AG09309 (cell line): Measurements from ENCODE around the gene UCHL3.
"Not testable (repeated sequence)": the region's sequence is repeated elsewhere in the genome, so short reads cannot be mapped to it uniquely, and the experiment has no call there.

Source experiments
- DNase-seq: peaks from one replicate; pipeline ENCODE4 v3.0.0-alpha.2; 2010; ENCODE audit warnings: low read depth
- H3K4me3 ChIP-seq: 2 replicates; pipeline ENCODE4 v1.5.1; 2011; ENCODE audit warnings: mild to moderate bottlenecking, low read depth, low read length, moderate library complexity; ENCODE audit not compliant: control insufficient read depth
- CTCF ChIP-seq: IDR thresholded peaks from 2 replicates; pipeline ENCODE4 v1.5.1; 2011; ENCODE audit warnings: mild to moderate bottlenecking, low read depth, low read length, inconsistent platforms; ENCODE audit not compliant: insufficient read depth, control insufficient read depth; ENCODE audit errors: missing control alignments

Gene UCHL3

GRCh38 chr13:75533861-75534260 is 15.7 kb upstream of the UCHL3 start:
- no peak for DNase-seq
- H3K4me3 ChIP-seq: no peak overlapping the region
- no peak for TF ChIP-seq CTCF

- TF ChIP-seq CTCF: peak; percentile 31
- peak within 1 kb of the TSS; percentile 94 for H3K4me3 ChIP-seq
- peak; percentile 56 for DNase-seq
These were observed 11.9 kb upstream of the UCHL3 start, which contains the start of gene COMMD6 for GRCh38 chr13:75537401-75538365. Gene COMMD6, minus strand, starts transcription at chr13:75537841. Its CDS starts 36 bp downstream, at chr13:75537805.

- no peak for TF ChIP-seq CTCF
- H3K4me3 ChIP-seq: no peak overlapping the region
- no peak for DNase-seq
These were observed 8.3 kb upstream of the UCHL3 start for GRCh38 chr13:75541287-75541686.

GRCh38 chr13:75541961-75542360 is 7.6 kb upstream of the UCHL3 start:
- DNase-seq: no peak
- no peak for TF ChIP-seq CTCF
- H3K4me3 ChIP-seq: no peak overlapping the region

- DNase-seq: peak; percentile 75
- TF ChIP-seq CTCF: no peak
- no peak overlapping the region for H3K4me3 ChIP-seq
These were observed 4.8 kb upstream of the UCHL3 start for GRCh38 chr13:75544681-75545330.

- H3K4me3 ChIP-seq, DNase-seq: not testable (repeated sequence)
These were observed 4.2 kb upstream of the UCHL3 start for GRCh38 chr13:75545386-75545785.

- no peak for TF ChIP-seq CTCF
- H3K4me3 ChIP-seq: no peak overlapping the region
- no peak for DNase-seq
These were observed 1.7 kb upstream of the UCHL3 start for GRCh38 chr13:75547917-75548316.
